Mucosa of gallbladder (tissue), 1 donor: ENCODE measurements around the gene BRME1. TPM values are rescaled to one million over a fixed set of nuclear protein-coding genes. Genes with fewer than 3 reads are reported as not detected.

ENCODE experiments used
- DNase-seq: peaks from one replicate; pipeline ENCODE4 v3.0.0-alpha.2; 2020; ENCODE audit warnings: low spot score
- total RNA-seq: library from RNA; stranded (reverse); gene quantifications from one replicate; pipeline ENCODE4 v1.2.1, GENCODE V29; 2021
- donor health status: DM: no; HTN: no; CAD: no.

The BRME1 gene
- total RNA-seq, 1 donor from 2014 or later = 2.6 TPM

GRCh38 chr19:13846557-13847406, 59.1 kb downstream of the BRME1 start:
- peak; percentile 90 for DNase-seq

- no peak for DNase-seq
Measured at GRCh38 chr19:13844130-13844631, 61.7 kb downstream of the BRME1 start.

GRCh38 chr19:13843104-13843921, 62.6 kb downstream of the BRME1 start:
- DNase-seq = no peak

- peak; percentile 82 for DNase-seq
Measured at GRCh38 chr19:13842291-13843103, 63.4 kb downstream of the BRME1 start.

GRCh38 chr19:13841962-13842290, 64.0 kb downstream of the BRME1 start:
- no peak for DNase-seq

- no peak for DNase-seq
Measured at GRCh38 chr19:13841086-13841961, 64.6 kb downstream of the BRME1 start.

- no peak for DNase-seq
Measured at GRCh38 chr19:13840305-13841085, 65.4 kb downstream of the BRME1 start.

- DNase-seq = no peak
Measured at GRCh38 chr19:13839938-13840304, 66.0 kb downstream of the BRME1 start.

- peak; percentile 82 for DNase-seq
Measured at GRCh38 chr19:13839130-13839937, 66.6 kb downstream of the BRME1 start.

GRCh38 chr19:13838435-13839129, 67.3 kb downstream of the BRME1 start:
- DNase-seq = no peak

GRCh38 chr19:13835791-13836723, 69.9 kb downstream of the BRME1 start:
- no peak for DNase-seq

- no peak for DNase-seq
Measured at GRCh38 chr19:13834244-13835069, 71.5 kb downstream of the BRME1 start.

GRCh38 chr19:13833330-13834243, 72.3 kb downstream of the BRME1 start:
- peak; percentile 93 for DNase-seq
